GM21515 (cell line): Measurements from ENCODE around the gene CATSPER3.

Experiments used
- ATAC-seq: cut with Tn5 transposase; IDR thresholded peaks from one replicate; pipeline ENCODE4 v1.9.1; 2021; ENCODE audit not compliant: unreplicated experiment

The CATSPER3 gene

GRCh38 chr5:135040034-135040332 is 72.3 kb downstream of the CATSPER3 start:
- no peak for ATAC-seq

GRCh38 chr5:135040333-135041144 is 72.8 kb downstream of the CATSPER3 start:
- ATAC-seq, result no peak

- ATAC-seq, result no peak
These were observed 73.5 kb downstream of the CATSPER3 start for GRCh38 chr5:135041145-135041587.

- ATAC-seq, result no peak
These were observed 74.0 kb downstream of the CATSPER3 start for GRCh38 chr5:135041726-135042125.

GRCh38 chr5:135042595-135042994 is 74.9 kb downstream of the CATSPER3 start:
- ATAC-seq, result no peak

- no peak for ATAC-seq
These were observed 77.8 kb downstream of the CATSPER3 start for GRCh38 chr5:135045488-135045887.

GRCh38 chr5:135046661-135047346 is 79.1 kb downstream of the CATSPER3 start:
- ATAC-seq, result no peak

- ATAC-seq, result no peak
These were observed 79.6 kb downstream of the CATSPER3 start for GRCh38 chr5:135047347-135047695.

- no peak for ATAC-seq
These were observed 80.6 kb downstream of the CATSPER3 start for GRCh38 chr5:135048286-135048685.

GRCh38 chr5:135048930-135049329 is 81.2 kb downstream of the CATSPER3 start:
- no peak for ATAC-seq

- no peak for ATAC-seq
These were observed 82.6 kb downstream of the CATSPER3 start for GRCh38 chr5:135050244-135050767.

- no peak for ATAC-seq
These were observed 83.7 kb downstream of the CATSPER3 start for GRCh38 chr5:135051399-135051798.

GRCh38 chr5:135051872-135052271 is 84.2 kb downstream of the CATSPER3 start:
- ATAC-seq, result no peak

- no peak for ATAC-seq
These were observed 84.9 kb downstream of the CATSPER3 start for GRCh38 chr5:135052511-135053145.

GRCh38 chr5:135053278-135053677 is 85.6 kb downstream of the CATSPER3 start:
- peak; percentile 89 for ATAC-seq

- ATAC-seq, result no peak
These were observed 86.3 kb downstream of the CATSPER3 start for GRCh38 chr5:135053989-135054388.

GRCh38 chr5:135054546-135054945 is 86.8 kb downstream of the CATSPER3 start:
- no peak for ATAC-seq

GRCh38 chr5:135055396-135055795 is 87.7 kb downstream of the CATSPER3 start:
- no peak for ATAC-seq

- no peak for ATAC-seq
These were observed 88.8 kb downstream of the CATSPER3 start for GRCh38 chr5:135056316-135057030.

GRCh38 chr5:135057233-135057632 is 89.5 kb downstream of the CATSPER3 start:
- ATAC-seq, result no peak

GRCh38 chr5:135058331-135058732 is 90.6 kb downstream of the CATSPER3 start:
- no peak for ATAC-seq
